Measurements from ENCODE around the gene CRYGA. TPM values are rescaled to one million over a fixed set of nuclear protein-coding genes. Genes with fewer than 3 reads are reported as not detected.

The CRYGA gene
- total RNA-seq, 1 experiment from 2014 or later: not detected

DNA sequence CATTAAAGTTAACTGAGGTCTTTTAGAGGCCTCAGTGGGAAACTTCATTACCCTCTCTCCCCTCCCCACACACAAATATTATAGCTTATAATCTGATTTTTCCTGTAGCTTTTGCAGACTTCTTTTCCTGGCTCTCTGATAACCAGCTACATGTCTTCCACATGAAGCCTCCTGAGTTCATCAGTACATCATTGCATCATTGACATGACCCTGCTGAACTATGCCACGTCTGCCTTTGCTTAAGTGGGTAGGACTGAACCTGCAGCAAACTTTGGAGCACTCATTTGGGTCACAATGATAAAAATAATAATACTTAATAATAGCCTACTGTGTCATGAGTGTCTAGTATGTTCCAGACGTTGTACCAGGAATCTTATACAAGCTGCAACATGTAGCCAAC lies 7.0 kb downstream of the CRYGA start:
- no peaks in the 10 kb centered on the region for H3K27me3 Mint-ChIP-seq (ENCODE audit: unreplicated experiment)
- no TSS peak for BruUV-seq (replicated peaks)
- no peaks in the 10 kb centered on the region for H3K4me1 Mint-ChIP-seq (ENCODE audit: low read depth, unreplicated experiment)
- no peaks in the 10 kb centered on the region for H3K36me3 Mint-ChIP-seq (ENCODE audit: insufficient read depth, unreplicated experiment)
- no peak for DNase-seq
- intact Hi-C loops (cut with micrococcal nuclease; ENCODE audit: unreplicated experiment): no loop called here
- H3K27ac Mint-ChIP-seq (ENCODE audit: unreplicated experiment): no peak overlapping the region
- TF ChIP-seq, protein P1, sequence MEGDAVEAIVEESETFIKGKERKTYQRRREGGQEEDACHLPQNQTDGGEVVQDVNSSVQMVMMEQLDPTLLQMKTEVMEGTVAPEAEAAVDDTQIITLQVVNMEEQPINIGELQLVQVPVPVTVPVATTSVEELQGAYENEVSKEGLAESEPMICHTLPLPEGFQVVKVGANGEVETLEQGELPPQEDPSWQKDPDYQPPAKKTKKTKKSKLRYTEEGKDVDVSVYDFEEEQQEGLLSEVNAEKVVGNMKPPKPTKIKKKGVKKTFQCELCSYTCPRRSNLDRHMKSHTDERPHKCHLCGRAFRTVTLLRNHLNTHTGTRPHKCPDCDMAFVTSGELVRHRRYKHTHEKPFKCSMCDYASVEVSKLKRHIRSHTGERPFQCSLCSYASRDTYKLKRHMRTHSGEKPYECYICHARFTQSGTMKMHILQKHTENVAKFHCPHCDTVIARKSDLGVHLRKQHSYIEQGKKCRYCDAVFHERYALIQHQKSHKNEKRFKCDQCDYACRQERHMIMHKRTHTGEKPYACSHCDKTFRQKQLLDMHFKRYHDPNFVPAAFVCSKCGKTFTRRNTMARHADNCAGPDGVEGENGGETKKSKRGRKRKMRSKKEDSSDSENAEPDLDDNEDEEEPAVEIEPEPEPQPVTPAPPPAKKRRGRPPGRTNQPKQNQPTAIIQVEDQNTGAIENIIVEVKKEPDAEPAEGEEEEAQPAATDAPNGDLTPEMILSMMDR (IDR thresholded peaks at IDR 0.05; ENCODE audit: unreplicated experiment): no peak
- CTCF ChIA-PET: no interaction called here
- no peak overlapping the region for H3K4me3 Mint-ChIP-seq (ENCODE audit: low read depth, unreplicated experiment)
- no peaks in the 10 kb centered on the region for H3K9me3 Mint-ChIP-seq (ENCODE audit: low read depth, unreplicated experiment)

DNA sequence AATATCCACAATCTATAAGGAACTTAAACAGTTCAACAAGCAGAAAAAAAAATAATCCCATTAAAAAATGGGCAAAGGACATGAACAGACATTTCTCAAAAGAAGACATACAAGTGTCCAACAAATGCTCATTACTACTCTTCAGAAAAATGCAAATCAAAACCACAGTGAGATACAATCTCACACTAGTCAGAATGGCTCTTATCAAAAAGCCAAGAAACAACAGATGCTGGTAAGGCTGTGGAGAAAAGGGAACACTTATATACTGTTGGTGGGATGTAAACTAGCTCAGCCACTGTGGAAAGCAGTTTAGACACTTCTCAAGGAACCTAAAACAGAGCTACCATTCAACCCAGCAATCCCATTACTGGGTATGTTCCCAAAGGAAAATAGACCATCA lies 10.2 kb downstream of the CRYGA start:
- Mint-ChIP-seq H3K4me1 (ENCODE audit: low read depth, unreplicated experiment) (no peaks in the 10 kb centered on the region), H3K4me3 (ENCODE audit: low read depth, unreplicated experiment) (no peak overlapping the region), H3K27ac (ENCODE audit: unreplicated experiment) (no peak overlapping the region), H3K36me3 (ENCODE audit: insufficient read depth, unreplicated experiment) (no peaks in the 10 kb centered on the region), H3K9me3 (ENCODE audit: low read depth, unreplicated experiment) (no peaks in the 10 kb centered on the region), H3K27me3 (ENCODE audit: unreplicated experiment) (no peaks in the 10 kb centered on the region)
- CTCF ChIA-PET: no interaction called here
- intact Hi-C loops (cut with micrococcal nuclease; ENCODE audit: unreplicated experiment): no loop called here
- BruUV-seq (replicated peaks): no TSS peak
- DNase-seq: no peak
- TF ChIP-seq, protein P1 (IDR thresholded peaks at IDR 0.05; ENCODE audit: unreplicated experiment): no peak

DNA sequence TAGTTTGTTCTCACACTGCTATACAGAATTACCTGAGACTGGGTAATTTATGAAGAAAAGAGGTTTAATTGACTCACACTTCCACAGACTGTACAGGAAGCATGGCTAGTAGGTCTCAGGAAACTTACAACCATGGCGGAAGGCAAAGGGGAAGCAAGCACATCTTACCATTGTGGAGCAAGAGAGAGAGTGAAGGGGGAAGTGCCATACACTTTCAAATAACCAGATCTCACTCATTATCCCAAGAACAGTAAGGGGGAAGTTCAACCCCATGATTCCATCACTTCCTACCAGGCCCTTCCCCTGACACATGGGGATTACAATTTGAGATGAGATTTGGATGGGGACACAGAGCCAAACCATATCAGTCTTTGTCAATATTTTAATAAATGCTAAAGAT lies 12.4 kb downstream of the CRYGA start:
- intact Hi-C loops (cut with micrococcal nuclease; ENCODE audit: unreplicated experiment): no loop called here
- H3K27ac Mint-ChIP-seq (ENCODE audit: unreplicated experiment): no peak overlapping the region
- H3K4me1 Mint-ChIP-seq (ENCODE audit: low read depth, unreplicated experiment): no peaks in the 10 kb centered on the region
- no TSS peak for BruUV-seq (replicated peaks)
- no peaks in the 10 kb centered on the region for H3K9me3 Mint-ChIP-seq (ENCODE audit: low read depth, unreplicated experiment)
- CTCF ChIA-PET: no interaction called here
- no peaks in the 10 kb centered on the region for H3K27me3 Mint-ChIP-seq (ENCODE audit: unreplicated experiment)
- H3K36me3 Mint-ChIP-seq (ENCODE audit: insufficient read depth, unreplicated experiment): no peaks in the 10 kb centered on the region
- no peak for DNase-seq
- TF ChIP-seq, protein P1 (IDR thresholded peaks at IDR 0.05; ENCODE audit: unreplicated experiment): no peak
- no peak overlapping the region for H3K4me3 Mint-ChIP-seq (ENCODE audit: low read depth, unreplicated experiment)

DNA sequence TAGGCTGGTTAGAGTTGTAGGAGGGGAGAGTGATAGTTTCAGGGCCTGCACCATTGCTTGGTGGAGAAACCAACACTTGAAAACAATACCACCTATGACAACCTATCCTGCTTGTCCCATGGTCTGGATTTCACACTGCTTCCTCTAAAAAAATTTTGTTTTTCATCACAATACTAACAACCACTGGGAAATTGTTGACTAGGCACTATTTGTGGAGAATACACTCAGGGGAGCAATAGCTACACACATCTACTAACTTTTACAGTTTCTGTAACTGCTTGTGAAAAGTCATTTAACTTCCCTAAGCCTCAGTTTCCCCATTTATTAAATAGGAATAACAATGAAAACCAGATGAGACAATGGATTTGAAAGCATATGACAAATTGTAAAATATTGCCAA lies 13.3 kb downstream of the CRYGA start:
- DNase-seq: no peak
- no TSS peak for BruUV-seq (replicated peaks)

More for the DNA sequence above, 13.3 kb downstream of the CRYGA start:
- Mint-ChIP-seq H3K36me3 (ENCODE audit: insufficient read depth, unreplicated experiment) (no peaks in the 10 kb centered on the region), H3K4me3 (ENCODE audit: low read depth, unreplicated experiment) (no peak overlapping the region), H3K27ac (ENCODE audit: unreplicated experiment) (no peak overlapping the region), H3K9me3 (ENCODE audit: low read depth, unreplicated experiment) (no peaks in the 10 kb centered on the region), H3K27me3 (ENCODE audit: unreplicated experiment) (no peaks in the 10 kb centered on the region), H3K4me1 (ENCODE audit: low read depth, unreplicated experiment) (no peaks in the 10 kb centered on the region)
- intact Hi-C loops (cut with micrococcal nuclease; ENCODE audit: unreplicated experiment): no loop called here
- CTCF ChIA-PET: no interaction called here
- TF ChIP-seq, protein P1 (IDR thresholded peaks at IDR 0.05; ENCODE audit: unreplicated experiment): no peak

Data from Calu3 (cell line).